ENCODE data around the gene DMGDH.

The DMGDH gene

DNA sequence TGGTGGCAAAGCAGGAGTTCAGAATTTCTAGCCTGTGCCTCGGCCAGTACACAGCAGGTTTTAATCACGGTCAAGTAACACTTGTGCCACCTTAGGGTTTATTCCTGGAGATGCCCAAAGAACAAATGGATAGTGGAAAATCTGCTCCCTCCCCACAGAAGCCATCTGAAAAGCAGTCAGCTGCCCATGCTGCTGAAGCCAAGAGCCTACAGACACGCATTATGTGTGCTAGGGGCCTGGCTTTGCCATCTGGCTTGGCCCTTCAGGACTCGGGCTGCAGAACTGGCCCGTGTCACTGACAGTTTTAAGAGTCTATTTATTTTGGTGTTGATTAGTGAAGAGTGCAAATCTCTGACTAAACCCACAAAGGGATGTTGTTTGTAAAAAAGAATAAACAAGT lies 95.5 kb downstream of the DMGDH start:
- no peak for DNase-seq (ENCODE audit: low spot score)

DNA sequence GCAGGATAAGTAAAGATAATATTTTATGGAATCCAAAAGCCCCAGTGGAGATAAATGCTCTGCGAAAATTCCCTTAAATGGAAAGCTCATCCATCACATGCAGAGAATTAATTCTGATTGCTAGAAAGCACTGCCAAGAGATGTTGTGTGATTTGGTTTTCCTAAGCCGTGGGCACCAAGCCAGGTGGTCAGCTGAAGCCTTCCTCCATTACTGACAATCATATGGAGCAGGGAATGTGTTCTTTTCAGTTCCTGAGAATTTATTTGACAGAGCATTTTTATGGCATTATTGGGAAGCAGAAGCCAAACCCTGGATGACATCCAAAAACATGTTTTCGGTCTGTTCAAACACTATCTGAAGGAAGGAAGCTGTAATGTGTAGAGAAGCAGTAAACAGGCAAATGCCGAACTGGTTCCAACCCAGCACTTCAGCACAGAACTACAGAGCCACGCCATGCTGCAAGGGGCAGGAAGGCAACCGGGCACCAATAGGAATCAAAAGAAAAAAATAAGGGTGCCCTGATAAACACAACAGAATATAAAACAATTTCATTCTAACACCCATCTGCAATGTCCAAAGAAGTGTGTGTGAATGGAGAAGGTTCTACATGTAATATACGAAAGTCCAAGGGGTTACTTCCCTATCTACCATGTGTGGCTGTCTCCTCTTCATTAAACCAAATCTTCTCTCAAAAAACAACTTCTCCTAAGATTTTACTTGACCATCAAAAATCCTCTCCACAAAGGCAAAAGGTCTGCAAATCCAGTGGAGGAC lies 96.6 kb downstream of the DMGDH start:
- DNase-seq (ENCODE audit: low spot score) = peak; percentile 20

- no peak for DNase-seq (ENCODE audit: low spot score)
Measured at GRCh38 chr5:78971998-78972397, 97.5 kb downstream of the DMGDH start.

DNA sequence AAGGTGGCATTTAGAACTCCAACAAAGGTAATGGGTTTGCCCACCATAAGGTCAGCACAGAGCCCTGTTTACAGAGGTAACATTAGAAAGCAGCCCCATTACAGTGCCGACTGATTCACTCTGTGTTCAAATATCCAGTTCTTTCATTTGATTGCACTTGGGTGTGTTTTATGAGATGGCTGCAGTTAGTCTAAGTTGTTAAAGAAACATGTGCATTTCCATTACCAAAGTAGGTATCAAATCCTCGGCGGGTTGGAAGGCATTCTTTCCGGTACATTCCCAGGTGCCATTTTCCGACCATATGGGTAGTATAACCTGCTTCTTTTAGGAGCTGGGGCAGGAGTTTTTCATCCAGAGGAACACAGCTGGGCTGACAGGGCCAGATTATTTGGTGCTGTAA lies 100.7 kb downstream of the DMGDH start:
- no peak for DNase-seq (ENCODE audit: low spot score)

DNA sequence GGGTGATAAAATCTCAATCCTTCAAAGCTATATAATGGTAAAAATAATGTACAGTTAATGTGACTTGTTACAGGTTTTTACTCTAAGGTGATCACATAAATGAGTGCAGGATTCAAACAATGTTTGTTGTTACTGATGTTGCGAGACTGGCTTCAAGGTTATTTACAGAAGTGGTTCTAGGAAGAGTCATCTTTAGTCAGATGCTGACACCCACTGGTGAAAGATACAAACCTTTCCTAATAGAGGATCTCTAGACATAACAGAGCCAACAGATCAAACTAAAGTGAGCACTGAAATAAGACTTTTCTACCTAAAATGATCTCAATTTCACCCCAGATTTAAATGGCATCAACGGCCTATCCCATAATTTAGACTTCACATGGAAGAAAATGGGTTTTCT lies 104.6 kb downstream of the DMGDH start:
- DNase-seq (ENCODE audit: low spot score) = peak; percentile 50

DNA sequence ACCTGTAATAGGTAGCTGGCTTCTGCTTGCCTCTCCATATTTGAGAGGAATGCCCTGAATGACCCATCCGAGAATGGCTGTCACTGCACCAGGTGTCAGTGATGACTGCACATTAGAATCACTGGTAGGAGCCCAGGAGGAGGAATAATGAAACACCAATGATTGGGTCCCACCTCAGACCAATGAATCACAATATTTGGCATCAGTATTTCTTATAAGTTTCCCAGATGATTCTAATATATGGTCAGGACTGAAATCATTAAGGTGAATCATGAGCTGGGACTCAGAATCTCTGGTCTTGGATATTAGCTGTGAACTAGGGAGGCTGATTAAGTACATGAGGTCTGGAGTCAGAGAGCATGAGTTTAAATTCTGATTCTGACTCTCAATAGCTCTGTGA lies 107.7 kb downstream of the DMGDH start:
- no peak for DNase-seq (ENCODE audit: low spot score)

GRCh38 chr5:78959767-78960166 lies 109.7 kb downstream of the DMGDH start:
- DNase-seq (ENCODE audit: low spot score) = no peak

DNA sequence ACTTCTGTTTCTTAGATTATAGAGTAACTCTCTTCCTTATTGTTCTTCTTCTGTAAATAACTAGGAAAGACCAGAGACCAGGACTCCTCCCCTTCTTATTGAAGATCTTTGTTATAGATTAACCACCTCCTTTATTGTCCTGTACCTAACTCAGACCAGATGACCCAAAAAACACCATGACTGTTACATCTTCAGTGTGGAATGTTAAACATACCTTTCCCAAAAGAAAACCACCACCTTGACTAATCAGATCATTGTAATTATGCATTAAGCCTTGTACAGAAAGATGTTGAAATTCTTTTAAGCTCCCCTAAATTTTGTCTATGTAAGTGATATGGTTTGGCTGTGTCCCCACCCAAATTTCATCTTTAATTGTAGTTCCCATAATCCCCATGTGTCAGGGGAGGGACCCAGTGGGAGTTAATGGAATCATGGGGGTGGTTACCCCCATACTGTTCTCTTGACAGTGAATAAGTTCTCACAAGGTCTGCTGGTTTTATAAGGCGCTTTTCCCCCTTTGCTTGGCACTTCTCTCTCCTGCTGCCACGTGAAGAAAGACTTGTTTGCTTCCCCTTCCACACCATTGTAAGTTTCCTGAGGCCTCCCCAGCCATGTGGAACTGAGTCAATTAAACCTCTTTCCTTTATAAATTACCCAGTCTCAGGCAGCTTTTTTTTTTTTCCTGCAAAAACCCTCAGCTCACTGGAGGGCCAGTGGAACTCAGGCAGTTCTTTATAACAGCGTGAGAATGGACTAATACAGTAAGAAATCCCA lies 110.6 kb downstream of the DMGDH start:
- no peak for DNase-seq (ENCODE audit: low spot score)

GRCh38 chr5:78956901-78957300 lies 112.6 kb downstream of the DMGDH start:
- no peak for DNase-seq (ENCODE audit: low spot score)

DNA sequence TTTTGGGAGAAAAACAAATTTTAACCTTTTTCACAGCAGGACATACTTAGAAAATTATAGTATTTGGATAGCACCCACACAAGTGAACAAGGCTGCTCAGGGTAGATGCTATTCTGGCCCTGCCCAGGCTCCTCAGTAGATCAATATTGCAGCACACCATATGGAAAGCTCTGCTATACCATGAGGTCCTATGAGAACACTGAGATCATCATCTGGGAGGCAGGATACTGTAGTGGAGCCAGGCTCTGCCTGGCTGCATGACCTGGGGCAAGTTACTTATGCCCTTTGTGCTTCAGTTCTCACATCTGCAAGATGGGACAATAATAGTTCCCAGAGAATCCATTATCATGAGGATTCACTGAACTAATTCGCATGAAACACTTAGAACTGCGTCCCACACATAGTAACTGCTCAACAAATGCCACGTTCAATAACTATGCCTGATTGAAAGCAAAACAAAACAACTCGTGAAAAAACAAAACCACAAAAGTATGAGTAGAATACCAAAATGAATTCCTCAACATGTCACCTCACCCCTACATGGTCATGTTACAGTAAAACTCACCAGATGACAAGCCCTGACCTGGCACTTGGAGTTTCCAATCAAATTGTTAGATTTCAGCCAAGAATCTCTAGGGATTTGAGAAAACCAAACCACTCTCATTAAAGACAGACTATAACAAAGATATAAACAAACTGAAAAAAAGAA lies 116.2 kb downstream of the DMGDH start:
- peak; percentile 38 for DNase-seq (ENCODE audit: low spot score)

Data from AG20443 (cell line).